Gastrocnemius medialis (tissue), 4 donors: ENCODE results near the gene SESN2.

Experiments used
- POLR2A ChIP-seq, 2 donors: fragments of 450-650 bp; IDR thresholded peaks; one replicate each; pipeline ENCODE4 v1.6.1; 2017; ENCODE audit warnings: antibody characterized with exemption in 2 of 2, mild to moderate bottlenecking in 2 of 2, moderate library complexity in 2 of 2
- TF ChIP-seq, protein P1 (sequence below), 5 experiments: fragments of 450-650 bp in 3 of 5; fragments of 200-600 bp in 2 of 5; sonication (generic) in 2 of 5; IDR thresholded peaks in 4 of 5; conservative IDR thresholded peaks in 1 of 5; 1 replicate in 4 of 5; 2 replicates in 1 of 5; pipeline ENCODE4 v1.5.1; 2016 to 2019; ENCODE audit warnings: antibody characterized with exemption in 5 of 5, mild to moderate bottlenecking in 3 of 5, moderate library complexity in 3 of 5

DNA sequence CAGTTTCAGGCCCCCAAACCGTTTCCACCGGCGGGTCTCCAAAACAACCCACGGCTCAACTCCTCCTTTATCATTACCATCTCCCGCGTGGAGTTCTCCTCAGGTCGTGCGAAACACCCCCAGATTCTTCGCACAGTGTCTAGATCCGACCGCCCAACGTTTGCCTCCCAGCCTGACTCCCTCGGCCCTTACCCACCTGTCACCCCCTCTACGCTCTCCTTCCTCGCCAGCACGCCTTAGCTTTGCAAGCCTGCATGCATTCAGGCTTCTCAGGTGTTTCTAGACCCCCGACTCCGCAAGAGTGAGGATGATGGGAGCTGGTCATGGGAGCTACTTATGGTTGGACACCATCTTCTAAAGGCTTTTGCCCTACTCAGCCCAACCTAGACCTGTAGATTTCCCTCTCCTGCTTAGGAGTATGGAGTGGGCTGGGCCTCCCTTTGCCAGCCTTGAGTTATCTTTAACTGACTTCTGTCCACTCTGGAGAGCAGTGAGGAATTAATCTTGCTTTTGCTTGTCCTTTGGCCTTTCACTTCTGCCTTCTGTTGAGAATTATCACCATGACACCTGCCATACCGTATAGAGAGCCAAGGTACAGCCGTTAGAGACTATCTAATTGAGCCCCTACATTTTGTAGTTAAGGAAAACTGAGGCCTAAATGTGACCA lies 22.5 kb upstream of the SESN2 start:
- TF ChIP-seq, protein P1, sequence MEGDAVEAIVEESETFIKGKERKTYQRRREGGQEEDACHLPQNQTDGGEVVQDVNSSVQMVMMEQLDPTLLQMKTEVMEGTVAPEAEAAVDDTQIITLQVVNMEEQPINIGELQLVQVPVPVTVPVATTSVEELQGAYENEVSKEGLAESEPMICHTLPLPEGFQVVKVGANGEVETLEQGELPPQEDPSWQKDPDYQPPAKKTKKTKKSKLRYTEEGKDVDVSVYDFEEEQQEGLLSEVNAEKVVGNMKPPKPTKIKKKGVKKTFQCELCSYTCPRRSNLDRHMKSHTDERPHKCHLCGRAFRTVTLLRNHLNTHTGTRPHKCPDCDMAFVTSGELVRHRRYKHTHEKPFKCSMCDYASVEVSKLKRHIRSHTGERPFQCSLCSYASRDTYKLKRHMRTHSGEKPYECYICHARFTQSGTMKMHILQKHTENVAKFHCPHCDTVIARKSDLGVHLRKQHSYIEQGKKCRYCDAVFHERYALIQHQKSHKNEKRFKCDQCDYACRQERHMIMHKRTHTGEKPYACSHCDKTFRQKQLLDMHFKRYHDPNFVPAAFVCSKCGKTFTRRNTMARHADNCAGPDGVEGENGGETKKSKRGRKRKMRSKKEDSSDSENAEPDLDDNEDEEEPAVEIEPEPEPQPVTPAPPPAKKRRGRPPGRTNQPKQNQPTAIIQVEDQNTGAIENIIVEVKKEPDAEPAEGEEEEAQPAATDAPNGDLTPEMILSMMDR (IDR thresholded peaks at IDR 0.05 in 4 of 5, conservative IDR thresholded peaks at IDR 0.05 in 1 of 5), result no peak
- TF ChIP-seq POLR2A (IDR thresholded peaks at IDR 0.05), result no peak
